IPS-18a (cell line): ENCODE data around the gene CCDC33.

Source experiments
- H3K27ac ChIP-seq: one replicate; pipeline ENCODE4 v1.5.1; 2013; ENCODE audit warnings: low read length
- H3K27me3 ChIP-seq: one replicate; pipeline ENCODE4 v1.6.1; 2013; ENCODE audit warnings: mild to moderate bottlenecking, low read length; ENCODE audit not compliant: control insufficient read depth, insufficient read depth
- H3K36me3 ChIP-seq: one replicate; pipeline ENCODE4 v1.6.1; 2013; ENCODE audit warnings: low read depth, low read length; ENCODE audit not compliant: control insufficient read depth
- H3K4me1 ChIP-seq: one replicate; pipeline ENCODE4 v1.6.1; 2013; ENCODE audit warnings: low read depth, low read length; ENCODE audit not compliant: control insufficient read depth
- H3K4me3 ChIP-seq: one replicate; pipeline ENCODE4 v1.5.1; 2013; ENCODE audit warnings: low read length
- H3K9ac ChIP-seq: one replicate; pipeline ENCODE4 v1.6.1; 2013; ENCODE audit warnings: mild to moderate bottlenecking, low read length, moderate library complexity
- H3K9me3 ChIP-seq: one replicate; pipeline ENCODE4 v1.6.1; 2013; ENCODE audit warnings: low read depth, low read length; ENCODE audit not compliant: control insufficient read depth

CCDC33 gene

GRCh38 chr15:74322558-74323180 is 86.5 kb downstream of the CCDC33 start:
- H3K9me3 ChIP-seq = no peaks in the 10 kb centered on the region
- H3K4me3 ChIP-seq = no peak overlapping the region
- no peak overlapping the region for H3K27ac ChIP-seq
- H3K9ac ChIP-seq = no peak overlapping the region
- H3K27me3 ChIP-seq = no peaks in the 10 kb centered on the region
- H3K36me3 ChIP-seq = no peaks in the 10 kb centered on the region
- H3K4me1 ChIP-seq = peaks cover 25% of the 10 kb centered on the region

GRCh38 chr15:74324714-74325113 is 88.6 kb downstream of the CCDC33 start:
- Histone ChIP-seq H3K27ac (no peak overlapping the region), H3K27me3 (no peaks in the 10 kb centered on the region), H3K4me1 (peaks cover 13% of the 10 kb centered on the region), H3K36me3 (no peaks in the 10 kb centered on the region), H3K9ac (no peak overlapping the region), H3K9me3 (no peaks in the 10 kb centered on the region), H3K4me3 (no peak overlapping the region)

GRCh38 chr15:74326746-74327145 is 90.6 kb downstream of the CCDC33 start:
- H3K27me3 ChIP-seq = no peaks in the 10 kb centered on the region
- no peak overlapping the region for H3K27ac ChIP-seq
- H3K4me3 ChIP-seq = no peak overlapping the region
- no peak overlapping the region for H3K9ac ChIP-seq
- no peaks in the 10 kb centered on the region for H3K9me3 ChIP-seq
- no peaks in the 10 kb centered on the region for H3K36me3 ChIP-seq
- H3K4me1 ChIP-seq = peaks cover 6% of the 10 kb centered on the region

DNA sequence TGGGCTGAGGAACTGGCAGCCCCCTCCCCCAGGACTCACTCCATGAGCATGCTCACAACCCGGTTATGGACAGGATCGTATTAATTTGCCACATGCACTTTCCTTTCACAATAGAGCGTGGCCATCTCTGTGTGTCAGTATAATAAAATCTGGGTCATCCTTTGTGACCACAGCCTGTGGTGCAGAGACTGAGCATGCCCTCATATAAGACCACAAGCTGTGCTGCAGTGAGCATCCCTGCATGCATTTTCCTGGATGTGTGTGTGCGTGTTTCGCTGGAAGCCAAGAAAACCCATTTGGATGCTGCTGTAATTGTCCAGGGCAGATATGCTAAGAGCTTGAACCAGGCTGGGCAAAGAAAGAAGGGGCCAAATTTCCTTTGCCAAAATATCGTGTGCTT is 91.6 kb downstream of the CCDC33 start:
- H3K27ac ChIP-seq = no peak overlapping the region
- H3K4me1 ChIP-seq = peaks cover 6% of the 10 kb centered on the region
- H3K9ac ChIP-seq = no peak overlapping the region
- H3K27me3 ChIP-seq = no peaks in the 10 kb centered on the region
- no peaks in the 10 kb centered on the region for H3K9me3 ChIP-seq
- no peaks in the 10 kb centered on the region for H3K36me3 ChIP-seq
- H3K4me3 ChIP-seq = no peak overlapping the region

DNA sequence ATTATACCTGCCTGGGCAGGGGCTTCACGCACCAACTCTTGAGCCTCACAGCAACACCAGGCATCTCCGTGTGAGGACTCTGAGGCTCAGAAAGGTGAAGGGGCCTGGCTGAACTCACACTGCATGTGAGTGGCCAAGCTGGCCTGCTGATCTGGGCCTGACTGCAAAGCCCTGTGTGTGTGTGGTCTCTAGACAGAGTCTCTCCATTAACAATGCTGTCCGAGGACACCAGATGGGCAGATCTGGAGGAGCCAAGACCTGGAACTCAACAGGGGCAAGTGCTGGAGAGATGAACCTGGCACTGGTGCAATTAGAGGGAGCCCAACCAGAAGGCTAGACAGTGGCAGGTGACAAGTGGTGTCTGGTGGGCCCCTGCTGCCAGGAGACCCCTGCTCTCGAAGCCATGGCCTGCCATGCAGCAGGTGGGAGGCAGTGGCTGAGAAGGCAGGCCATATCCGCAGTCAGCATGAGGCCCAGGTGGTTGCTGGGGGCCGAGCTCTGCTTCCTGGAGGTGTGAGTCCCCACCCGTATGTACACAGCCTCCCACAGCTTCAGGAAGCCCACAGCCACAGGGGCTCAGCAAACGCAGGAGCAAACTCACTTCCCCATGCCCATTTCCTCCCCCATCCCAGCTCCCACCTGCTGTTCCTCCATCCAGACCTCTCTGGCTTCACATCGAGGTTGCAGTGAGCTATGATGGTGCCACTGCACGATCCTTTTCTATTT is 92.4 kb downstream of the CCDC33 start:
- Histone ChIP-seq H3K9ac (no peak overlapping the region), H3K27me3 (no peaks in the 10 kb centered on the region), H3K9me3 (no peaks in the 10 kb centered on the region), H3K4me1 (peaks cover 6% of the 10 kb centered on the region), H3K36me3 (no peaks in the 10 kb centered on the region), H3K4me3 (no peak overlapping the region), H3K27ac (no peak overlapping the region)

DNA sequence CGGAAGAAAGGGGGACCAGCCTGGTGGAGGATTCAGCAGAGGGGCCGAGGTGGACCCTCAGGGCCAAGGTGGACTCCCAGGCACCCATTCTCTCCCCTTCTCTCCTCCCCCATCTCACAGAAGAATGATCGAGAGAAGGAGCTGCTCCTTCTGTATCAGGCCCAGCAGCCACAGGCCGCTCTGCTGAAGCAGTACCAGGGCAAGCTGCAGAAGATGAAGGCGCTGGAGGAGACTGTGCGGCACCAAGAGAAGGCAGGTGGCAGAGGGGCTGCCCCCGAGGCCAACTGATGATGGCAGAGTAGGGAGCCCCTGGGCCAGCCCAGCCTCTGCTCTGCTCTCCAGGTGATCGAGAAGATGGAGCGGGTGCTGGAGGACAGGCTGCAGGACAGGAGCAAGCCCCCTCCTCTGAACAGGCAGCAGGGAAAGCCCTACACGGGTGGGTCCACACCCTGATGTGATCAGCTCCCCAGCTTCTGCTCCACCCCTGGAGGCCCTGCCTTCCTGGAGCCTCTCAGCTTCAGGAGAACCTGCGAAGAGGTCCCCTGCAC is 94.8 kb downstream of the CCDC33 start:
- Histone ChIP-seq H3K9ac (no peak overlapping the region), H3K4me1 (peaks cover 6% of the 10 kb centered on the region), H3K27ac (no peak overlapping the region), H3K36me3 (no peaks in the 10 kb centered on the region), H3K9me3 (no peaks in the 10 kb centered on the region), H3K27me3 (no peaks in the 10 kb centered on the region), H3K4me3 (no peak overlapping the region)

- no peak overlapping the region for H3K4me3 ChIP-seq
Measured at GRCh38 chr15:74332011-74332410, 95.9 kb downstream of the CCDC33 start.

GRCh38 chr15:74332611-74333010 is 96.5 kb downstream of the CCDC33 start:
- H3K27me3 ChIP-seq = no peaks in the 10 kb centered on the region
- H3K4me3 ChIP-seq = no peak overlapping the region
- no peak overlapping the region for H3K9ac ChIP-seq
- no peaks in the 10 kb centered on the region for H3K36me3 ChIP-seq
- H3K4me1 ChIP-seq = no peaks in the 10 kb centered on the region
- H3K9me3 ChIP-seq = no peaks in the 10 kb centered on the region
- no peak overlapping the region for H3K27ac ChIP-seq

More at GRCh38 chr15:74332011-74332410, 95.9 kb downstream of the CCDC33 start:
- Histone ChIP-seq H3K27me3 (no peaks in the 10 kb centered on the region), H3K36me3 (no peaks in the 10 kb centered on the region), H3K9me3 (no peaks in the 10 kb centered on the region), H3K27ac (no peak overlapping the region), H3K9ac (no peak overlapping the region), H3K4me1 (no peaks in the 10 kb centered on the region)

GRCh38 chr15:74333093-74333492 is 97.0 kb downstream of the CCDC33 start:
- H3K9me3 ChIP-seq = no peaks in the 10 kb centered on the region
- H3K9ac ChIP-seq = no peak overlapping the region
- H3K27ac ChIP-seq = no peak overlapping the region
- no peaks in the 10 kb centered on the region for H3K27me3 ChIP-seq
- no peaks in the 10 kb centered on the region for H3K36me3 ChIP-seq
- H3K4me3 ChIP-seq = no peak overlapping the region
- H3K4me1 ChIP-seq = no peaks in the 10 kb centered on the region

DNA sequence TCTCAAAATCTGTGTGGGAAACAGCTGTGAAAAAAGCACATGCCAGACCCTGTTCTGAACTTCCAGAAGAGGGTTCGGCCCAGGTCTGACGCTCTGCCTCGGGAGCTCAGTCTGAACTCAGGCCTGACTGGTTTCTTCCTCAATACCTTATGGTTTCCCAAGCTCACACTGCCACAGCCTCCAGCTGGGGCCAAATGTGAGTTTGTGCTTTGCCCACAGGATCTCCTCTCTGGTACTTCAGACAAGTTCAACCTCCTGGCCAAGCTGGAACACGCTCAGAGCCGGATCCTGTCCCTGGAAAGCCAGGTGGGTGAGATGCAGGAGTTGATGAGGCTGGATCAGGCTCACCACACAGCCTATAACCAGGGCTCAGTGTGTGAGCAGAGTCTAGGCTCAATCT is 97.5 kb downstream of the CCDC33 start:
- Histone ChIP-seq H3K27me3 (no peaks in the 10 kb centered on the region), H3K9me3 (no peaks in the 10 kb centered on the region), H3K9ac (no peak overlapping the region), H3K27ac (no peak overlapping the region), H3K4me1 (no peaks in the 10 kb centered on the region), H3K4me3 (no peak overlapping the region), H3K36me3 (no peaks in the 10 kb centered on the region)

DNA sequence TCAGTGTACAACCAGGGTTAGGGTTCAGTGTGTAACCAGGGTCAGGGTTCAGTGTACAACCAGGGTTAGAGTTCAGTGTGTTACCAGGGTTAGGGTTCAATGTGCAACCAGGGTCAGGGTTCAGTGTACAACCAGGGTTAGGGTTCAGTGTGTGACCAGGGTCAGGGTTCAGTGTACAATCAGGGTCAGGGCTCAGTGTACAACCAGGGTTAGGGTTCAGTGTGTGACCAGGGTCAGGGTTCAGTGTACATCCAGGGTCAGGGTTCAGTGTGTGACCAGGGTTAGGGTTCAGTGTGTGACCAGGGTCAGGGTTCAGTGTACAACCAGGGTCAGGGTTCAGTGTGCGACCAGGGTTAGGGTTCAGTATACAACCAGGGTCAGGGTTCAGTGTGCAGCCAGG is 98.0 kb downstream of the CCDC33 start:
- no peaks in the 10 kb centered on the region for H3K36me3 ChIP-seq

GRCh38 chr15:74335396-74335795 is 99.3 kb downstream of the CCDC33 start:
- Histone ChIP-seq H3K4me1 (no peaks in the 10 kb centered on the region), H3K9ac (no peak overlapping the region), H3K9me3 (no peaks in the 10 kb centered on the region), H3K27me3 (no peaks in the 10 kb centered on the region), H3K4me3 (no peak overlapping the region), H3K36me3 (no peaks in the 10 kb centered on the region), H3K27ac (no peak overlapping the region)

More for the DNA sequence above, 98.0 kb downstream of the CCDC33 start:
- H3K4me1 ChIP-seq = no peaks in the 10 kb centered on the region
- H3K4me3 ChIP-seq = no peak overlapping the region
- H3K9me3 ChIP-seq = no peaks in the 10 kb centered on the region
- no peak overlapping the region for H3K27ac ChIP-seq
- H3K9ac ChIP-seq = no peak overlapping the region
- H3K27me3 ChIP-seq = no peaks in the 10 kb centered on the region
